Kidney glomerular epithelial cell (primary cell): ENCODE data around the gene HES3.

Experiments
- DNase-seq: peaks from one replicate; lab custom pipeline; 2025; lab: John Stamatoyannopoulos, UW

The HES3 gene

GRCh38 chr1:6262555-6263420, 18.8 kb downstream of the HES3 start:
- no peak for DNase-seq

GRCh38 chr1:6263716-6264115, 19.7 kb downstream of the HES3 start:
- DNase-seq = no peak

- no peak for DNase-seq
Measured at GRCh38 chr1:6265151-6265550, 21.2 kb downstream of the HES3 start.

- no peak for DNase-seq
Measured at GRCh38 chr1:6266641-6267040, 22.7 kb downstream of the HES3 start.

GRCh38 chr1:6267686-6268322, 23.8 kb downstream of the HES3 start:
- peak; percentile 79 for DNase-seq

- no peak for DNase-seq
Measured at GRCh38 chr1:6268415-6268814, 24.4 kb downstream of the HES3 start.

- DNase-seq = no peak
Measured at GRCh38 chr1:6269296-6269695, 25.3 kb downstream of the HES3 start.

GRCh38 chr1:6269720-6270400, 25.9 kb downstream of the HES3 start:
- DNase-seq = no peak

GRCh38 chr1:6270401-6270800, 26.4 kb downstream of the HES3 start:
- no peak for DNase-seq

GRCh38 chr1:6271006-6271405, 27.0 kb downstream of the HES3 start:
- DNase-seq = no peak

GRCh38 chr1:6271554-6271953, 27.6 kb downstream of the HES3 start:
- DNase-seq = no peak

- no peak for DNase-seq
Measured at GRCh38 chr1:6272452-6272851, 28.5 kb downstream of the HES3 start.

GRCh38 chr1:6272868-6273267, 28.9 kb downstream of the HES3 start:
- DNase-seq = no peak

GRCh38 chr1:6273380-6273891, 29.5 kb downstream of the HES3 start:
- DNase-seq = peak; percentile 36

- DNase-seq = no peak
Measured at GRCh38 chr1:6274102-6274501, 30.1 kb downstream of the HES3 start.

GRCh38 chr1:6274622-6275139, 30.7 kb downstream of the HES3 start:
- DNase-seq = no peak

GRCh38 chr1:6275826-6276782, 32.1 kb downstream of the HES3 start:
- no peak for DNase-seq

GRCh38 chr1:6276811-6277555, 33.0 kb downstream of the HES3 start:
- no peak for DNase-seq

GRCh38 chr1:6278263-6278662, 34.3 kb downstream of the HES3 start:
- no peak for DNase-seq

- no peak for DNase-seq
Measured at GRCh38 chr1:6279066-6279465, 35.1 kb downstream of the HES3 start.
